ENCODE measurements around the gene GMPR2.

DNA sequence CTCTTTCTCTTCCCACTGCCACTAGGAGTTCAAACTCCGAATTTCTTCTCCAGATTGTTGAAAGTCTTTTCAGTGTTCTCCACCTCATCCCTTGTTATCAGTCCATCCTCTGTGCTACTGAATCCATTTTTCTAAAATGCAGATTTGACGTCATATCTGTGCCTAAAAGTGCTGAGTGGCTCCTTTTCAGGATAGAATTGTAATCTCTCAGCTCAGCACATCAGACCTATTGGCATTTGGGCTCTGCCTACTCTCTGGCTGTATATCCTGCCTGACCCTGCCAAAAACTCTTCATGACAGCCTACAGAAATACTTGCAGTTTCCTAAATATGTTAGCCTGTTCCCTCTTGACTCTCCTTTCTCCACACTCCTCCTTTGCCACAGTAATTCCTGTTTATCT lies 39.7 kb downstream of the GMPR2 start:
- TF ChIP-seq, protein P1, sequence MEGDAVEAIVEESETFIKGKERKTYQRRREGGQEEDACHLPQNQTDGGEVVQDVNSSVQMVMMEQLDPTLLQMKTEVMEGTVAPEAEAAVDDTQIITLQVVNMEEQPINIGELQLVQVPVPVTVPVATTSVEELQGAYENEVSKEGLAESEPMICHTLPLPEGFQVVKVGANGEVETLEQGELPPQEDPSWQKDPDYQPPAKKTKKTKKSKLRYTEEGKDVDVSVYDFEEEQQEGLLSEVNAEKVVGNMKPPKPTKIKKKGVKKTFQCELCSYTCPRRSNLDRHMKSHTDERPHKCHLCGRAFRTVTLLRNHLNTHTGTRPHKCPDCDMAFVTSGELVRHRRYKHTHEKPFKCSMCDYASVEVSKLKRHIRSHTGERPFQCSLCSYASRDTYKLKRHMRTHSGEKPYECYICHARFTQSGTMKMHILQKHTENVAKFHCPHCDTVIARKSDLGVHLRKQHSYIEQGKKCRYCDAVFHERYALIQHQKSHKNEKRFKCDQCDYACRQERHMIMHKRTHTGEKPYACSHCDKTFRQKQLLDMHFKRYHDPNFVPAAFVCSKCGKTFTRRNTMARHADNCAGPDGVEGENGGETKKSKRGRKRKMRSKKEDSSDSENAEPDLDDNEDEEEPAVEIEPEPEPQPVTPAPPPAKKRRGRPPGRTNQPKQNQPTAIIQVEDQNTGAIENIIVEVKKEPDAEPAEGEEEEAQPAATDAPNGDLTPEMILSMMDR (conservative IDR thresholded peaks at IDR 0.05; ENCODE audit: low read depth, low read length), result no peak
- TF ChIP-seq SMC3 (IDR thresholded peaks at IDR 0.05; ENCODE audit: low read depth, low read length), result no peak

Measured in IMR-90 (cell line).